DMS153 treated with DMSO at 0.1 percent for 48 hours (cell line): ENCODE results near the gene KPNA6.
A peak's percentile ranks its signal among the peaks of the same experiment; 100 is the strongest.

Source experiments
- DNase-seq: peaks from one replicate; lab custom pipeline; 2025; ENCODE audit not compliant: unreplicated experiment; lab: John Stamatoyannopoulos, UW

Gene KPNA6

DNA sequence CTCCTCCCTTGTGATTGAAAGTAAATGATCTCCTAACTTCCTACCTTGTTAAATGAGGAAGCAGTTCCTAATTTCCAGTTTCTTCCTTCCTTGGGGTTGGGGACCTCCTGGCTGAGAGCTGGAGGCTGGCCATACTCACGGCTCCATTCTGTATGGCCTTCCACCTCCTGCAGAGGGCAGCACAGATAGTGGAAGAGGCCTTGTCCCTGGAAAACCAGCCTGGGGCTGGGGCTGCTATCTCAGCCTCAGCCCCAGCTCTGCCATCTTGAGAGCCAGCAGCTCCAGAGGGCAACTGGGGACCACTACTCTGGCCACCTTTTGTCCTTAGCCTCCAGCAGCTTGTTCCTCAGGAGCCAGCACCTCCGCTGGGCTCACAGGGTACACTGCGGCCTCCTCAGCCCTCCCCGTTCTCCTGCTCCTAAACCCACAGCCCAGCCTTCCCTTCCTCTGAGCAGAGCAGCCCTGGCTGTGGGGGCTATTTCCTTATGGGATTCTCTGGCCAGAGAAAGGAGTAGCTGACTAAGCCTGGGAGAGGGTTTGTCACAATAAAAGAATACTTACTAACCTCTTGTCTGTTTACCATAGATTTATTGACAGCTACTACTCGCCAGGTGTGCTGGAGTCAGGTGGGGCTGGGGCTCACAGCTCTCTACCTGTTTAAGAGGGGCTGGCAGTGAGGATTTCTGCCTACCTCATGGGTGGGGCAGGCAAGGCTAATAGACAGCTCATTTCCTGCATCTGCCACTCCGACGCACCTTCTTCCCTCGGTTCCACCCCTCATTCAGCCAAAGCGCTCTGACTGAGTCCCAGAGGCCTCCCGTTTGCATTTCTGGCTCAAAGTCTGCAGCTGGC lies 108.0 kb downstream of the KPNA6 start:
- DNase-seq, result peak; percentile 98

GRCh38 chr1:32216566-32216965 lies 108.7 kb downstream of the KPNA6 start:
- no peak for DNase-seq

DNA sequence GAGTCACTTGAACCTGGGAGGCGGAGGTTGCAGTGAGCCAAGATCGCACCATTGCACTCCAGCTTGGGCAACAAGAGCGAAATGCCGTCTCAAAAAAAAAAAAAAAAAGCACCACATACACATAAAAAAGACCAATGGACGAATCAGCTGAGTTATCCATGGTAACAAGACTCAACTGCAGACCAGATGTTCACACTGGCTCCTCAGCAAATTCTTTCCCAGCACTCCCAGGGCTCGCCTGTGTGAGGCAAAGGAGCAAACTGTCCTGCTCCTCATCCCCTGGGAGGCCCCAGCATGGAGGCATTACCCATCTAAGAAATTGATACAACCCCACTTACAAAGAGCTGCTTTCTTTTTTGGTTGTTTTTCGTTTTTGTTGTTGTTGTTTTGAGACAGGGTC lies 111.2 kb downstream of the KPNA6 start:
- no peak for DNase-seq

DNA sequence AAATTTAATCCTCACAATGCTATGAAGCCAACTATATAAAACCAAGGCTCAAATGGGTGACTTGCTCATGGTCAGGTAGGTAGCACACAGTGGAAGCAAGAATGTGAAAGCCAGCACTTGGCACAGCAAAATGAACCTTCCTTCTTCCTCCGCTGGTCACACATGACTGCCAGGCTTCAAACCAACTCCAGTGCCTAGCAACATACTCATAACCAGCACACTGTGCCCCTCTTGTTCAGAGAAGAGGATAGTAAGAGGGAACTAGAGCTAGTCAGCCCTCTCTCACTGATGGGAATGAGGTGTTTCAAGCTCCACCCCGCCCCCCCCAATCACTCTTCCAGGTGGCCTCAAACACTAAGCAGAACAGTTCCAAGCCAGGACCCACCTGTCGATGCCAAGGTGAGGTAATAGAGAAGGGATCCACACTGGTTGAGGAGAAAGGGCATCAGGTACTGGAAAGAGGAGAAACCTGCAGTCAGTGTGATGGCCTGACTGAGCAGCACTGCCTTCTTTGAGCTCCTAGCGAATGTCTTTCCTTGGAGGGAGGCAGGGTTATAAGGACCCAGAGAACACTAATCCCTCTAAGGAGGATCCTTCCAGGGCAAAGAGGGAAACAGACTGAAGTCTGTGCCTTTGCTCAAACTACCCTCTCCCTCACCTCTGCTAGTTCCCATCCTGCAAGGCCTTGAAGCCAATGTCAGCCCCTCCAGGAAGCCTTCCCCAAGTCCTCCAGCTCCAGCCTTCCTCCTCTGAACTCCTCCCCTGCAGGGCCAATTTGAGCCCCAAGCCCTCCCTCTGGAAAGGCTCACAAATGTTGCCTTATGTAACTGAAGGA lies 113.1 kb downstream of the KPNA6 start:
- no peak for DNase-seq

DNA sequence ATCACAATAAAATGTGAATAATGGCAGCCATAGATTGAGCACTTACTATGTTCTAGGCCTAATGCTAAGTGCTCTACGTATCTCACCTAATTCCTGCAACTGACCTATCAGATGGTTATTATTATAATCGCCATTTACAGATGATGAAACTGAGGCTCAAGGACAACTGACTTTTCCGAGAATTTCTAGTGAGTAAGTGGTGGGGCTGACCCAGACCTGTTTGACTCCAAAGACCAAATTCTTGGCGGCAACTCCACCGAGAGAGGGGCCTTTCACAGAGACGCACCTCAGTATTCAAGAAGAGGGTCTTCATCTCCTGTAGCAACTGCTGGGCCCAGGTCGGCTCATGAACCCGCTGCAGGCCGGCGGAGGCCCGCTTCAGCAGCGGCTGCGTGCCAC lies 113.7 kb downstream of the KPNA6 start:
- DNase-seq, result no peak

DNA sequence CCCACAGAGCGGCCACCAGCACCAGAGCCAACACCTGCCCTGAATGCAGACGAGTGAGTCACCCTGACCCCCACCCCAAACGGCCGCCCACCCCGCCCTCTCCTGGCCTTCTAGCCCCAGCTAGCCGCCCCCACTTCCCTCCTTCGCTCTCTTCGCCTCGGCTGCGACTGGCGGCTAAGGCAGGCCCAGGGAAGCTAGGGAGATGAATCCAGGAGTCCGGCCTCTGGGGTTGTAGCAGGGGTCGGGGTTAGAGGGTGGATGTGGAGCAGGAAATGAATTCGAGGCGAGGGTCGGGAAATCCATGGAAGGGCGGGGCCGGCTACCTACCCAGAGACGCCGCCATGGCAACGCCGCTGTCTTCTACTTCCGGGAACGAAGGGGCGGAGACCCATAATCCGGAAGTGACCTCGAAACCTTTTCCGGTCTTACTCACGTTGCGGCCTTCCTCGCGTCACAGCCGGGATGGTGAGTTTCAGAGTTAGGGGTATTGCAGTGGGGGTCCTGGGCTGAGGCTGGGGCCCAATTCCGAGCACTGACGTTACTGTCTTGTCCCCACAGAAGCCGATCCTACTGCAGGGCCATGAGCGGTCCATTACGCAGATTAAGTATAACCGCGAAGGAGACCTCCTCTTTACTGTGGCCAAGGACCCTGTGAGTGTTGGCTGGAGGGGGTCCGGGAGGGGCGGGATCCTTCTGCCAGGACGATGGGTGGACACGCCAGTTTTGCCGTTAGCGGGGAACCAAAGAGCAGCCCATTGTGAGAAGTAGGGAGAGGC lies 114.3 kb downstream of the KPNA6 start, which contains the start of the genes EIF3I and TMEM234:
Gene EIF3I (plus strand): TSS at position 428 of the 776 bp plus-strand sequence. CDS start 35 bp downstream, at position 463.
Gene TMEM234 (minus strand): TSS at position 374 of the 776 bp plus-strand sequence. CDS start 31 bp downstream, at position 343.
- DNase-seq, result peak; percentile 99

GRCh38 chr1:32223683-32224082 lies 115.8 kb downstream of the KPNA6 start:
- DNase-seq, result no peak

DNA sequence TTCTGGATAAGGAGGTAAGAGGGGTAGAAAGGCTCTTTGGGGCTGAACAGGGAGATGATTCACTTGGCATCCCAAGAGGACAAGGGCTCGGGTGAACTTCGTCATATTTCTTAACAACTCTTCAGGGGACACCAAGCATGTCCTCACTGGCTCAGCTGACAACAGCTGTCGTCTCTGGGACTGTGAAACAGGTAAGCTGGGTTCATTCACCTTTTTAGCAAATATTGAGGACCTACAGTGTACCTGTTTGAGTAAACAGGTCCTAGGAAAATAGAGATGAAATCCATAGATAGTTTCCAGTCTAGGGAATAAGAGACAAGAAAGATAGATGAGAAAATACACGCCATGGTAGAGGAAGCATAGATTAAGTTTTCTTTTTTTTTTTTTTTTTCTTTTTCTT lies 116.4 kb downstream of the KPNA6 start:
- no peak for DNase-seq
